SH-SY5Y (cell line): ENCODE results near the gene DHX35.

Experiments
- GATA2 ChIP-seq: IDR thresholded peaks from 2 replicates; pipeline ENCODE4 v1.6.1; 2011; ENCODE audit warnings: mild to moderate bottlenecking, low read depth, low read length
- GATA3 ChIP-seq: IDR thresholded peaks from 2 replicates; pipeline ENCODE4 v1.6.1; 2011; ENCODE audit warnings: low read depth, mild to moderate bottlenecking, low read length, moderate library complexity

DNA sequence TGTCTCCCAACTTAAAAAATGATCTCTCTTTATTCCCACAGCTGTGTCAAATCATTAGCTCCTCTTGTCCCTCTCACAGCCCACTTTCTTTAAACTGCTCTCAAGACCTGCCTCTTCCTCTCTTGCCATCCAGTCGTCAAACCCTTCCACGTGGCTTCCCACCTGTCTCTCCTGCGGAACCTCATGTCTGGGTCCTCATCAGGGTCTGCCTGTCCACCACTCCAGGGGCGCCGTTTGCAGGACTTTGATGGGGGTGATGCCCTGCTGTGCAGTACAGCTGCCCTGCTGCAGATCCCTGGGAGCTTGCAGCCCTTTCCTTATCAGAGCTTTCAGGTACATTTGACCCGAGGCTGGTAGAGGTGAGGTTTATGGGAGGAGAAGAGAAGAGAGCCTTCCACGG, 114.8 kb downstream of the DHX35 start:
- no peak for TF ChIP-seq GATA2
- no peak for TF ChIP-seq GATA3
